ENCODE measurements around the gene ZBTB7B.
"Not testable (repeated sequence)": the region's sequence is repeated elsewhere in the genome, so short reads cannot be mapped to it uniquely, and the experiment has no call there.

Gene ZBTB7B

GRCh38 chr1:154988058-154988954 is 14.3 kb upstream of the ZBTB7B start:
- no peak for DNase-seq (ENCODE audit: low spot score)

GRCh38 chr1:154989195-154989860 is 13.3 kb upstream of the ZBTB7B start:
- DNase-seq (ENCODE audit: low spot score), result no peak

- DNase-seq (ENCODE audit: low spot score), result no peak
Observed at GRCh38 chr1:154990276-154990675, 12.3 kb upstream of the ZBTB7B start.

GRCh38 chr1:154992721-154993571 is 9.7 kb upstream of the ZBTB7B start:
- DNase-seq (ENCODE audit: low spot score), result no peak

GRCh38 chr1:154993572-154994268 is 8.9 kb upstream of the ZBTB7B start, which contains the start of gene LENEP:
Gene LENEP, plus strand, starts transcription at chr1:154993586. Its CDS starts 22 bp downstream, at chr1:154993608.
- DNase-seq (ENCODE audit: low spot score), result no peak

GRCh38 chr1:154994269-154994587 is 8.4 kb upstream of the ZBTB7B start:
- no peak for DNase-seq (ENCODE audit: low spot score)

GRCh38 chr1:154994591-154994990 is 8.0 kb upstream of the ZBTB7B start:
- DNase-seq (ENCODE audit: low spot score), result no peak

GRCh38 chr1:154995301-154995983 is 7.2 kb upstream of the ZBTB7B start:
- not testable (repeated sequence) for DNase-seq (ENCODE audit: low spot score)

- no peak for DNase-seq (ENCODE audit: low spot score)
Observed at GRCh38 chr1:154996966-154997701, 5.5 kb upstream of the ZBTB7B start.

- no peak for DNase-seq (ENCODE audit: low spot score)
Observed at GRCh38 chr1:154998201-154998780, 4.3 kb upstream of the ZBTB7B start.

- DNase-seq (ENCODE audit: low spot score), result peak; percentile 81
Observed at GRCh38 chr1:154998818-154999570, 3.6 kb upstream of the ZBTB7B start.

GRCh38 chr1:154999571-155000410 is 2.8 kb upstream of the ZBTB7B start:
- peak; percentile 67 for DNase-seq (ENCODE audit: low spot score)

GRCh38 chr1:155000411-155000725 is 2.2 kb upstream of the ZBTB7B start:
- DNase-seq (ENCODE audit: low spot score), result no peak

GRCh38 chr1:155000726-155001424 is 1.7 kb upstream of the ZBTB7B start:
- DNase-seq (ENCODE audit: low spot score), result peak; percentile 82

GRCh38 chr1:155001425-155001674 is 1.3 kb upstream of the ZBTB7B start:
- DNase-seq (ENCODE audit: low spot score), result no peak

GRCh38 chr1:155001675-155002463 is 733 bp upstream of the ZBTB7B start:
- peak; percentile 90 for DNase-seq (ENCODE audit: low spot score)

GRCh38 chr1:155003227-155003765 is 694 bp downstream of the ZBTB7B start:
- DNase-seq (ENCODE audit: low spot score), result no peak
